GM12872 (cell line): Measurements from ENCODE around the gene QKI.

Experiments
- TF ChIP-seq, protein P1 (sequence below): IDR thresholded peaks from 3 replicates; pipeline ENCODE4 v1.5.1; 2011; ENCODE audit warnings: low read depth, mild to moderate bottlenecking, low read length, moderate library complexity; ENCODE audit not compliant: insufficient read depth

QKI gene

GRCh38 chr6:163580311-163581030 lies 166.0 kb downstream of the QKI start:
- TF ChIP-seq, protein P1, sequence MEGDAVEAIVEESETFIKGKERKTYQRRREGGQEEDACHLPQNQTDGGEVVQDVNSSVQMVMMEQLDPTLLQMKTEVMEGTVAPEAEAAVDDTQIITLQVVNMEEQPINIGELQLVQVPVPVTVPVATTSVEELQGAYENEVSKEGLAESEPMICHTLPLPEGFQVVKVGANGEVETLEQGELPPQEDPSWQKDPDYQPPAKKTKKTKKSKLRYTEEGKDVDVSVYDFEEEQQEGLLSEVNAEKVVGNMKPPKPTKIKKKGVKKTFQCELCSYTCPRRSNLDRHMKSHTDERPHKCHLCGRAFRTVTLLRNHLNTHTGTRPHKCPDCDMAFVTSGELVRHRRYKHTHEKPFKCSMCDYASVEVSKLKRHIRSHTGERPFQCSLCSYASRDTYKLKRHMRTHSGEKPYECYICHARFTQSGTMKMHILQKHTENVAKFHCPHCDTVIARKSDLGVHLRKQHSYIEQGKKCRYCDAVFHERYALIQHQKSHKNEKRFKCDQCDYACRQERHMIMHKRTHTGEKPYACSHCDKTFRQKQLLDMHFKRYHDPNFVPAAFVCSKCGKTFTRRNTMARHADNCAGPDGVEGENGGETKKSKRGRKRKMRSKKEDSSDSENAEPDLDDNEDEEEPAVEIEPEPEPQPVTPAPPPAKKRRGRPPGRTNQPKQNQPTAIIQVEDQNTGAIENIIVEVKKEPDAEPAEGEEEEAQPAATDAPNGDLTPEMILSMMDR, result no peak

DNA sequence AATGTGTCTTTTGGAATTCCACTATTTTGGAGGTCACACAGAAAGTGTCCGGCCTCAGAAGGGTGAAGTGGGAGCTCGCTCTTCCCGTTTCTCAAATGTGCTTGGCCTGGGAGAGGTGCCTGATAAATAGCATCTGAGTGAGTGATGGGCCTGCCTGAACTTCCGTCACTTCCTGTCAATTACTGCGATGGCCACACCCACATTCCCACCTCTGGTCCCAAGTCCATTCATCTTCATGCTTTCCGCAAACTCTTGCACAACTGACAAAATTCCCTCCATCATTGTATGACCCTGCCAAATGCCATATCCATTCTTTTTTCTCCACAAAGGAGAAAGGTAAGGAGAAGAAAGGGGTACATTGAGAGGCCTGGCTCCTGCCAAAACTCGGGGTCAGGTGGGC lies 169.0 kb downstream of the QKI start:
- TF ChIP-seq, protein P1, result no peak

DNA sequence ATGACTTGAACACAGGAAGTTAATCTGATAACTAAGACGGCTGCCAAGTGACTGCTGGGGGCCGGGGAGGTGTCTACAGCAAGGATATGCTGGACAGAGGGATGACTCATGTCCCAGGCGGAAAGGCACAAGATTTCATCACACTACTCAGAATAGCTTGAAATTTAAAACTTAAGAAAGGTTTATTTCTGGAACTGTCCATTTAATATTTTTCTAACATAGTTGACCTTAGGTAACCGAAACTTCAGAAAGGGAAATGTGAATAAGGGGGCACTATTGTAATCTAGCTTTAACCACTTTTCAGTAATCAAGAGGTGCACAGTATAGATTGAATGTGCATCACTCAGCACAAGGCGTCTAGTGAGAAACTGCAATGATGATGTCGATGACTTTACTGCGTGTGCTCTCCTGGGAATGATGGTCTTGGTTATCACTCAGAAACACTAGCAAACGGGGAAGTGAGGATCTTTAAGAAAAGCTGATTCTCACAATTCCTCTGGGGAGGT lies 171.5 kb downstream of the QKI start:
- TF ChIP-seq, protein P1, result no peak

DNA sequence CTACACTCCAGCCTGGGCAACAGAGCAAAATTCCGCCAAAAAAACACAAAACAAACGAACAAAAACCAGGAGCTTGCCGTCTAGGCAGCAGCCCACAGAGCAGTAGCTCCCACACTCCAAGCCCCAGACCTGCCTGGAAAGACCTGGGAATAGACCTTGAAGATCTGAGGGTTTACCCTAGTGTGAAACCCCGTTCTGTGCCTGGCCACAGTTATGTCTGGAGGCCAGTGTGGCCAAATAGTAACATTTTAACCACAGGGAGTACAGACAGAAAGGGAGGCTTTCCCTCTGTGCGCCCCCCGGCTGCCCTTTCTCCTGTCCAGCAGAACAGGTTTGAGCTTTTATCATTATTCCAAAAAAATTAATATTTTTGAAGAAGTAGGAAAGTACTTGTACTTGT lies 172.4 kb downstream of the QKI start:
- TF ChIP-seq, protein P1, result no peak

- TF ChIP-seq, protein P1, result no peak
Measured at GRCh38 chr6:163588220-163588919, 173.9 kb downstream of the QKI start.

DNA sequence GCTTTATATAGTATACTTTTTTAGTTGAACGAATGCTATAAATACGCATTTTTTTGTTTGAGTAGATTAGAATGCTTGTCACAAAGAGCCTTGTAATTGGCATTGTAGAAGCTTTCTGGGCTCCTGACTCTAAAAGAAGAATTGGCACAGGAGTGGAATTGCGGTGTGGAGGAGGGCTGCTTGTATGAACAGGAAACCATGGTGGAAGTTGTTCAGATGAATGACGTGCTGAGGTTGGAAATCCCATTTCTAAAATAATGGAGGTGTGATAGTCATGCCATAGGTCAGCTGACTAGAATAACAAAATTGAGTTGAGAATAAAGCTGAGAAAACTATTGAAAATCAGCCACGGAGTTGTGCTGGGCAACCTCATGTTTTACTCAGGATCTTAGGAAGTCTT lies 174.9 kb downstream of the QKI start:
- TF ChIP-seq, protein P1, result no peak

GRCh38 chr6:163592872-163593271 lies 178.4 kb downstream of the QKI start:
- TF ChIP-seq, protein P1, result no peak
